ENCODE measurements around the gene CAMP. TPM values are rescaled to one million over a fixed set of nuclear protein-coding genes. Genes with fewer than 3 reads are reported as not detected.

Gene CAMP
- total RNA-seq, 1 experiment from 2014 or later: not detected

GRCh38 chr3:48243886-48244285, 20.6 kb downstream of the CAMP start:
- TF ChIP-seq EZH2 (IDR thresholded peaks at IDR 0.05; ENCODE audit: low read length, unreplicated experiment): no peak
- no peak for TF ChIP-seq EZH2phosphoT487 (IDR thresholded peaks at IDR 0.05; ENCODE audit: borderline replicate concordance, low read length)
- no peak for TF ChIP-seq CTCF (conservative IDR thresholded peaks at IDR 0.05; ENCODE audit: low read depth, low read length)
- Histone ChIP-seq H3F3A (ENCODE audit: low read length, unreplicated experiment) (no peaks in the 10 kb centered on the region), H3K4me2 (ENCODE audit: low read length) (no peak overlapping the region), H3K79me2 (ENCODE audit: low read length) (peaks cover 39% of the 10 kb centered on the region), H3K27ac (ENCODE audit: low read length) (no peak overlapping the region), H3K9me3 (ENCODE audit: low read length) (no peaks in the 10 kb centered on the region), H3K4me1 (ENCODE audit: insufficient read depth, low read length) (peaks cover 13% of the 10 kb centered on the region), H3K9ac (ENCODE audit: low read length) (no peak overlapping the region), H3K9me2 (replicated peaks; ENCODE audit: low read length) (no peaks in the 10 kb centered on the region), H3K27me3 (ENCODE audit: low read length) (no peaks in the 10 kb centered on the region), H2AFZ (ENCODE audit: low read length) (no peak overlapping the region), H3K4me3 (ENCODE audit: low read length) (no peak overlapping the region), H3K36me3 (ENCODE audit: low read depth, low read length) (peaks cover 7% of the 10 kb centered on the region; the same call in 1 of the 2 replicates), H4K20me1 (ENCODE audit: low read length) (no peaks in the 10 kb centered on the region; the same call in 1 of the 2 replicates)
- ChIA-PET CTCF (interaction anchor here (1.1 kb wide), 1 partner anchor 24 kb away, joined by 3 read pairs; no protein-coding TSS in a partner anchor), POLR2A (ENCODE audit: unreplicated experiment) (interaction anchor here (0.6 kb wide), 1 partner anchor 25 kb away, joined by 12 read pairs; no protein-coding TSS in a partner anchor)
- DNase-seq: no peak
- no TSS peak for BruUV-seq (replicated peaks)
- intact Hi-C loops (cut with micrococcal nuclease): no loop called here
- ATAC-seq: no peak

- no peaks in the 10 kb centered on the region for H3F3A ChIP-seq (ENCODE audit: low read length, unreplicated experiment)
- peaks cover 39% of the 10 kb centered on the region for H3K79me2 ChIP-seq (ENCODE audit: low read length)
- DNase-seq (no peak), ATAC-seq (no peak)
- no peak overlapping the region for H3K4me2 ChIP-seq (ENCODE audit: low read length)
- intact Hi-C loops (cut with micrococcal nuclease): no loop called here
- no peaks in the 10 kb centered on the region; the same call in 1 of the 2 replicates for H4K20me1 ChIP-seq (ENCODE audit: low read length)
- no peaks in the 10 kb centered on the region for H3K27me3 ChIP-seq (ENCODE audit: low read length)
- peaks cover 13% of the 10 kb centered on the region for H3K4me1 ChIP-seq (ENCODE audit: insufficient read depth, low read length)
- no peaks in the 10 kb centered on the region for H3K9me3 ChIP-seq (ENCODE audit: low read length)
- ChIA-PET CTCF (no interaction called here), POLR2A (ENCODE audit: unreplicated experiment) (interaction anchor here (0.6 kb wide), 1 partner anchor 26 kb away, joined by 12 read pairs; no protein-coding TSS in a partner anchor)
- no peaks in the 10 kb centered on the region for H3K9me2 ChIP-seq (replicated peaks; ENCODE audit: low read length)
- no peak overlapping the region for H2AFZ ChIP-seq (ENCODE audit: low read length)
- no peak overlapping the region for H3K27ac ChIP-seq (ENCODE audit: low read length)
- no TSS peak for BruUV-seq (replicated peaks)
- H3K9ac ChIP-seq (ENCODE audit: low read length): no peak overlapping the region
- TF ChIP-seq EZH2phosphoT487 (IDR thresholded peaks at IDR 0.05; ENCODE audit: borderline replicate concordance, low read length): no peak
- no peak for TF ChIP-seq CTCF (conservative IDR thresholded peaks at IDR 0.05; ENCODE audit: low read depth, low read length)
- TF ChIP-seq EZH2 (IDR thresholded peaks at IDR 0.05; ENCODE audit: low read length, unreplicated experiment): no peak
- peaks cover 10% of the 10 kb centered on the region; the same call in 1 of the 2 replicates for H3K36me3 ChIP-seq (ENCODE audit: low read depth, low read length)
- H3K4me3 ChIP-seq (ENCODE audit: low read length): no peak overlapping the region
Measured at GRCh38 chr3:48244461-48244860, 21.2 kb downstream of the CAMP start.

GRCh38 chr3:48245136-48245535, 21.8 kb downstream of the CAMP start:
- Histone ChIP-seq H3K4me1 (ENCODE audit: insufficient read depth, low read length) (peaks cover 13% of the 10 kb centered on the region), H3K27ac (ENCODE audit: low read length) (no peak overlapping the region), H3K79me2 (ENCODE audit: low read length) (peaks cover 39% of the 10 kb centered on the region), H3K36me3 (ENCODE audit: low read depth, low read length) (peaks cover 11% of the 10 kb centered on the region; the same call in 1 of the 2 replicates), H2AFZ (ENCODE audit: low read length) (no peak overlapping the region), H4K20me1 (ENCODE audit: low read length) (no peaks in the 10 kb centered on the region; the same call in 1 of the 2 replicates), H3K4me3 (ENCODE audit: low read length) (no peak overlapping the region), H3K9ac (ENCODE audit: low read length) (no peak overlapping the region), H3K27me3 (ENCODE audit: low read length) (no peaks in the 10 kb centered on the region), H3K4me2 (ENCODE audit: low read length) (no peak overlapping the region), H3F3A (ENCODE audit: low read length, unreplicated experiment) (no peaks in the 10 kb centered on the region), H3K9me3 (ENCODE audit: low read length) (no peaks in the 10 kb centered on the region), H3K9me2 (replicated peaks; ENCODE audit: low read length) (no peaks in the 10 kb centered on the region)
- ChIA-PET CTCF (no interaction called here), POLR2A (ENCODE audit: unreplicated experiment) (no interaction called here)
- intact Hi-C loops (cut with micrococcal nuclease): no loop called here
- ATAC-seq (no peak), DNase-seq (no peak)
- TF ChIP-seq CTCF (conservative IDR thresholded peaks at IDR 0.05; ENCODE audit: low read depth, low read length) (no peak), EZH2 (IDR thresholded peaks at IDR 0.05; ENCODE audit: low read length, unreplicated experiment) (no peak), EZH2phosphoT487 (IDR thresholded peaks at IDR 0.05; ENCODE audit: borderline replicate concordance, low read length) (no peak)
- BruUV-seq (replicated peaks): no TSS peak

Data from PC-3 (cell line).